ENCODE data around the gene MYOG.

DNA sequence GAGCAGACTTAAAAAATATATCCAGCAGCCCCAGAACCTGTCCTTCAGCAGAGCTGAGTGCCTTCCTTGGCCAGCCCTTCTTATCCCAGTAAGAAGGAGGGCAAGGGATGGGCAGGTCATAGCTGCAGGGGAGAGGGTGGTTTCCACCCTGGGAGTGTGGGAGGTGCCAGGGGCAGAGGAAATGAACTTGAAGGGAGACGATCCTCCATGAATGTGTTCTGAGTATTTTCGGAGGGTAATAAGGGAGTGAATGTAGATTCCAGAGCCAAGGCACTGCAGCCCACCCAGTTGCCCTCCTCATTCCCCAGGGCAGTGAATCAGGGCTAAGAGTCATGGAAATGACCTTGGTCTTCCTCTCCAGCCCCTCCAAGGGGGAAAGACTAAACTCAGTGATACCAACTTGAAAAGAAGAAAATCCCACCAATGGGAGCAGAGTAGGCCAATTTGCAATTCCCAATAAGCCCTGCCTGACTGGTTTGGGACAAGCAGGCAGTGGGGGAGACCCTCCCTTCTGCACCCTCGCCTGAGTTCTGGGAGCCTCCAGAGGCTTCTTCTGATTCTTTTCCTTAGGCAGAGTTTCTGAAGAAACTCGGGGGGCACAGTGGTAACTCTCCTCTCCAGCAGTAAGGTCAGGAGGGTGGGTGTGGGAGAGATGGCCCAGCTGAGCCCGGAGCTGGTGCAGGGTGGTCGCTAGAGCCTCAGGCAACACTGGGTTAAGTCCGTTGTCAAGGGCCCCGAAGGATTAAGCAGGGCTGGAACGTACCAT is 4.2 kb downstream of the MYOG start:
- TF ChIP-seq, protein P1, sequence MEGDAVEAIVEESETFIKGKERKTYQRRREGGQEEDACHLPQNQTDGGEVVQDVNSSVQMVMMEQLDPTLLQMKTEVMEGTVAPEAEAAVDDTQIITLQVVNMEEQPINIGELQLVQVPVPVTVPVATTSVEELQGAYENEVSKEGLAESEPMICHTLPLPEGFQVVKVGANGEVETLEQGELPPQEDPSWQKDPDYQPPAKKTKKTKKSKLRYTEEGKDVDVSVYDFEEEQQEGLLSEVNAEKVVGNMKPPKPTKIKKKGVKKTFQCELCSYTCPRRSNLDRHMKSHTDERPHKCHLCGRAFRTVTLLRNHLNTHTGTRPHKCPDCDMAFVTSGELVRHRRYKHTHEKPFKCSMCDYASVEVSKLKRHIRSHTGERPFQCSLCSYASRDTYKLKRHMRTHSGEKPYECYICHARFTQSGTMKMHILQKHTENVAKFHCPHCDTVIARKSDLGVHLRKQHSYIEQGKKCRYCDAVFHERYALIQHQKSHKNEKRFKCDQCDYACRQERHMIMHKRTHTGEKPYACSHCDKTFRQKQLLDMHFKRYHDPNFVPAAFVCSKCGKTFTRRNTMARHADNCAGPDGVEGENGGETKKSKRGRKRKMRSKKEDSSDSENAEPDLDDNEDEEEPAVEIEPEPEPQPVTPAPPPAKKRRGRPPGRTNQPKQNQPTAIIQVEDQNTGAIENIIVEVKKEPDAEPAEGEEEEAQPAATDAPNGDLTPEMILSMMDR (IDR thresholded peaks at IDR 0.05), result no peak
- no peak for TF ChIP-seq POLR2AphosphoS5 (IDR thresholded peaks at IDR 0.05; ENCODE audit: insufficient read depth in 1 of 2, low read depth in 1 of 2)
- TF ChIP-seq POLR2A (IDR thresholded peaks at IDR 0.05), result no peak
